Upper lobe of left lung (tissue), 6 donors: ENCODE data around the gene BPHL. TPM values are rescaled to one million over a fixed set of nuclear protein-coding genes. Genes with fewer than 3 reads are reported as not detected.

Experiments used
- ATAC-seq, 2 donors: fragments of 200-7000 bp; cut with Tn5 transposase; one replicate each; pipeline ENCODE4 v1.9.1; 2022; ENCODE audit warnings: mild to moderate bottlenecking in 2 of 2, moderate library complexity in 2 of 2; ENCODE audit not compliant: low FRiP score in 2 of 2
- DNase-seq, 2 donors: peaks; one replicate each; pipeline ENCODE4 v3.0.0-alpha.2; 2019 to 2020
- H3K27ac ChIP-seq, 4 donors: fragments of 200-600 bp; sonication (generic); one replicate each; pipeline ENCODE4 v1.5.1; 2016 to 2019
- H3K27me3 ChIP-seq, 4 donors: fragments of 200-600 bp; sonication (generic); one replicate each; pipeline ENCODE4 v1.5.1; 2017 to 2019
- H3K36me3 ChIP-seq, 4 donors: fragments of 200-600 bp; sonication (generic); one replicate each; pipeline ENCODE4 v1.5.1; 2016 to 2019
- H3K4me1 ChIP-seq, 4 donors: fragments of 200-600 bp; sonication (generic); one replicate each; pipeline ENCODE4 v1.5.1; 2018 to 2019
- H3K4me3 ChIP-seq, 4 donors: fragments of 200-600 bp; sonication (generic); one replicate each; pipeline ENCODE4 v1.5.1; 2017 to 2019; ENCODE audit warnings: mild to moderate bottlenecking in 2 of 4, moderate library complexity in 1 of 4
- H3K9me3 ChIP-seq, 4 donors: fragments of 200-600 bp; sonication (generic); one replicate each; pipeline ENCODE4 v1.5.1; 2018 to 2019
- EP300 ChIP-seq, 4 donors: sonication (generic); formaldehyde crosslinking; IDR thresholded peaks; one replicate each; pipeline ENCODE4 v1.5.1; 2017; ENCODE audit warnings: antibody characterized with exemption in 4 of 4, control low read depth in 2 of 4
- POLR2A ChIP-seq, 4 donors: fragments of 450-650 bp; IDR thresholded peaks; one replicate each; pipeline ENCODE4 v1.5.1; 2016 to 2017; ENCODE audit warnings: antibody characterized with exemption in 4 of 4, mild to moderate bottlenecking in 2 of 4
- POLR2AphosphoS5 ChIP-seq, 2 donors: sonication (generic); formaldehyde crosslinking; IDR thresholded peaks; one replicate each; pipeline ENCODE4 v1.5.1; 2017; ENCODE audit warnings: antibody characterized with exemption in 2 of 2
- WGBS, 2 donors: methylation state at CpG; one replicate each; pipeline ENCODE4 v1.1.5; 2017 to 2018; 5-methylcytosine and 5-hydroxymethylcytosine counted together
- total RNA-seq, 6 donors: library from RNA; depleted of rRNA in 4 of 6; stranded (reverse); fragments of >200 nt in 4 of 6; gene quantifications; one replicate each; pipeline versions ENCODE4 v1.1.0 to v1.2.1, GENCODE V29; 2016 to 2021
- TF ChIP-seq, protein P1 (sequence below), 6 experiments: fragments of 450-650 bp in 4 of 6; fragments of 200-600 bp in 2 of 6; sonication (generic) in 2 of 6; IDR thresholded peaks; one replicate each; pipeline ENCODE4 v1.5.1; 2016 to 2019; ENCODE audit warnings: antibody characterized with exemption in 6 of 6
- donor health status: DM: no; HTN: no; CAD: no; lungs with moderate emphysema.
- donor health status: DM: no; HTN: yes; CAD: no; lungs with severe emphysema.

Gene BPHL
- total RNA-seq, 6 donors from 2014 or later: 6.3 to 16.8 (median 11.2) TPM

DNA sequence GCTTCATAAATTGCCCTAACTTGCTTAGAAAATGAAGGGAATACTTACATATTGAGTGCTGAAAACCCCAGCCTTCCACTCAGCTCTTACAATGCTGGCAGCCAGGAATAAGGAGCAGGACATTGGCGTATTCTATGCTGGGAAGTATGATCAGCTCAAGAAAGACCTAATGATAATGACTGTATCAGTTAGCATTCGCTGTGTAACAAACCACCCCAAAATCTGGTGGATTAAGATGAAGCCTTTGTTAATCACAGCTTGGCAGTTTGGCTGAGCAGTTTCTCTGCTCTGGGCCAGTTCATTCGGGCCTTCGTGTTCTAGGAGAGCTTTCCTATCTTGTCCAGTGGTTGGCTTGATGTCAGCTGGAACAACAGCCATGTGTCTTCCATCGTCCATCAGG lies 72.3 kb downstream of the BPHL start:
- H3K4me1 ChIP-seq: no peaks in the 10 kb centered on the region
- no peak for ATAC-seq
- no peak for TF ChIP-seq POLR2A (IDR thresholded peaks at IDR 0.05)
- TF ChIP-seq, protein P1, sequence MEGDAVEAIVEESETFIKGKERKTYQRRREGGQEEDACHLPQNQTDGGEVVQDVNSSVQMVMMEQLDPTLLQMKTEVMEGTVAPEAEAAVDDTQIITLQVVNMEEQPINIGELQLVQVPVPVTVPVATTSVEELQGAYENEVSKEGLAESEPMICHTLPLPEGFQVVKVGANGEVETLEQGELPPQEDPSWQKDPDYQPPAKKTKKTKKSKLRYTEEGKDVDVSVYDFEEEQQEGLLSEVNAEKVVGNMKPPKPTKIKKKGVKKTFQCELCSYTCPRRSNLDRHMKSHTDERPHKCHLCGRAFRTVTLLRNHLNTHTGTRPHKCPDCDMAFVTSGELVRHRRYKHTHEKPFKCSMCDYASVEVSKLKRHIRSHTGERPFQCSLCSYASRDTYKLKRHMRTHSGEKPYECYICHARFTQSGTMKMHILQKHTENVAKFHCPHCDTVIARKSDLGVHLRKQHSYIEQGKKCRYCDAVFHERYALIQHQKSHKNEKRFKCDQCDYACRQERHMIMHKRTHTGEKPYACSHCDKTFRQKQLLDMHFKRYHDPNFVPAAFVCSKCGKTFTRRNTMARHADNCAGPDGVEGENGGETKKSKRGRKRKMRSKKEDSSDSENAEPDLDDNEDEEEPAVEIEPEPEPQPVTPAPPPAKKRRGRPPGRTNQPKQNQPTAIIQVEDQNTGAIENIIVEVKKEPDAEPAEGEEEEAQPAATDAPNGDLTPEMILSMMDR (IDR thresholded peaks at IDR 0.05): no peak
- TF ChIP-seq POLR2AphosphoS5 (IDR thresholded peaks at IDR 0.05): no peak
- TF ChIP-seq EP300 (IDR thresholded peaks at IDR 0.05): no peak

DNA sequence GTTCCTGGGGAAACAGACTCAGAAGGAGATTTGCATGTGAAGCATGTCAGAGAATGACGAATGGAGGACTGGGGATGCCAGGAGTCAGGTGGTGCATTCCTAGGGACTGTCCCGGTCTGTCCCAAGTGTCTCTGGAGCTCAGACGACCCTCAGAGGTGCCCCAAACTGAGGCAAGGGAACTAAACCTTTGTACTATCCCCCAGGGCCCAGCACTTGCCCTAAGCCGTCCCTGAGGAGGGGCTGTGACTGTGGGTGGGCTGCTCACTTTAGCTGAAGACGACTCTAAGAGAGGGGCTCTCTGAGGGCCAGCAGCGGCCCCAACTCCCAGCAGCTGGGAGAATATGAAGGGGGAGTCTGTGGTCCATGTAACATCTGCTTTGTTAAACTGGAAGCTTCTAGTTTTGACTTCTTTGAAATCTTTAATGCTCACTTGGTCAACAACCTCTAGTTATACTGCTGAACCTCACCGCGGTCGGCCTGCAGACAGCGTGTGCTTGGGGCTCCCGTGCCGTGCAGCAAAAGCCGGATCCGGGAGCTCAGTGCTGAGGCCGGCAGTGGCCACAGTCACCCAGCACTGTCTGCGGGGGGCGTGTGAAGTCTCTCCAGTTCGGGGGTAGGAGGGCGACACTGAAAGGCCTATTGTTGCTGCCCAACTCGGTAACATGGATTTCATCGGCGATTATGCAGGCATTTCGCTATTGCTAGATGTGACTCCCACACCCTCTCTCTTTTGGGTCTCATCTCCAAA lies 74.8 kb downstream of the BPHL start:
- Histone ChIP-seq H3K36me3 (no peaks in the 10 kb centered on the region), H3K27me3 (no peaks in the 10 kb centered on the region), H3K4me1 (no peaks in the 10 kb centered on the region), H3K27ac (no peak overlapping the region), H3K4me3 (no peak overlapping the region), H3K9me3 (no peaks in the 10 kb centered on the region)
- ATAC-seq (no peak), DNase-seq (peak in 1 of 2 donors; percentile 46)
- TF ChIP-seq POLR2AphosphoS5 (IDR thresholded peaks at IDR 0.05): no peak
- 89% methylated on average over 22 to 23 of the region's 23 CpGs for WGBS, 2 donors

More for the DNA sequence above, 72.3 kb downstream of the BPHL start:
- no peaks in the 10 kb centered on the region for H3K27me3 ChIP-seq
- no peaks in the 10 kb centered on the region for H3K9me3 ChIP-seq
- no peak overlapping the region for H3K4me3 ChIP-seq
- no peak overlapping the region for H3K27ac ChIP-seq
- H3K36me3 ChIP-seq: no peaks in the 10 kb centered on the region
- 92 to 97% methylated on average over 5 of the region's 5 CpGs for WGBS, 2 donors
- DNase-seq: no peak

DNA sequence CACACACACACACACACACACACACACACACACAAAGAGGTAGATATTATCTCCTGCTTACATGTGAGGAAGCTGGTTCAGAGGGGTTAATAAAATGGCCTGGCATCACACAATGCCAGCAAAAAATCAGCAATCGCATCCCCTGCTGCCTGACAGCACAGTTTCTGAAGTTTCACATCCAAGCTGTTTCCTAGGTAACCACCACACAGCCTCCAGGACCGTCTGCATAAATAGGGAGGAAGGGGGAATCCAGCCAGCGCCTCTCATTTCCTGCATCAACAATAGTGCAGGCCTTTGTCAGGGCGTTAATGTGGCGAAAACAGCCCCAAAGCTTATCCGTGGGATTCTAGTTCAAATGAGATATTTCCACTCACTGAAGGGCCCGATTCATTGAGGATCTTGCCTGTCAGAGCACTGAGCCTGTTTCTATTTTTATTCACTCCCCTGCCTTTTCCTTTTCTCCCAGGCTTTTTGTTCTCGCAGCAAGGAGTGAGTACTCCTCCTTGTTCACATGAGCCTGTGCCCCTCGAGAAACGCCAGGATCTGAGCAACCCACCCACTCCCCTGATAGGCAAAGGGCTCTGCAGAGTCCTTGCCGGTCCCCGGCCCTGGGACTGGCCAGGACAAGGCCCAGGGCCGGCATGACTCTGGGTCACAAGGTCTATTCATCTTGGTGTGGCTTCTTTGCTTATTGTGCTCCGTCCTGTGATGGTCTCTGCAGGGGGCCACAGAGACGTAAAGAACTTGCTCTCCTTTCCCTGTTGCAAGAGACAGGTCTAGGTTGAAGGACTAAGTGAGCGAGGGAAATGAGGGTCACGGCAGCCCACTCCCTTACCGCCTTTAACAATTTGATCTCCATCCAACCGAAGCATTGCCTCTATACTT lies 76.3 kb downstream of the BPHL start:
- WGBS, 2 donors: 66 to 75% methylated on average over 19 of the region's 19 CpGs
- H3K4me3 ChIP-seq: no peak overlapping the region
- no peak overlapping the region for H3K27ac ChIP-seq
- H3K36me3 ChIP-seq: no peaks in the 10 kb centered on the region
- TF ChIP-seq POLR2A (IDR thresholded peaks at IDR 0.05) (no peak), EP300 (IDR thresholded peaks at IDR 0.05) (no peak), POLR2AphosphoS5 (IDR thresholded peaks at IDR 0.05) (no peak)
- TF ChIP-seq, protein P1 (IDR thresholded peaks at IDR 0.05): no peak
- DNase-seq (no peak), ATAC-seq (no peak)
- no peaks in the 10 kb centered on the region for H3K27me3 ChIP-seq
- H3K4me1 ChIP-seq: no peaks in the 10 kb centered on the region
- no peaks in the 10 kb centered on the region for H3K9me3 ChIP-seq

DNA sequence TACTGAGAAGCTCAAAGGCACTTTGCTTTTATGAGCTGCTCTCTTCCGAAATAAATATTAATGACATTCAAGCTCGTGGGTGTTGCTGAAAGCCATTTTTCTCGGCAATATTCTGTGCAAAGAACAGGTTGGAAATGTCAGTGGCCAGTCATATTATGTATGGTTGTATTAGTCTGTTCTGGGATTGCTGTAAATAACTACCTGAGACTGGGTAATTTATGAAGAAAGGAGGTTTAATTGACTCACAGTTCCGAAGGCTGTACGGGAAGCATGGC lies 76.8 kb downstream of the BPHL start:
- no peak overlapping the region for H3K4me3 ChIP-seq
- H3K36me3 ChIP-seq: no peaks in the 10 kb centered on the region
- H3K27ac ChIP-seq: no peak overlapping the region
- DNase-seq (no peak), ATAC-seq (no peak)
- no peaks in the 10 kb centered on the region for H3K27me3 ChIP-seq
- H3K4me1 ChIP-seq: no peaks in the 10 kb centered on the region
- 82 to 85% methylated on average over 5 of the region's 5 CpGs for WGBS, 2 donors
- no peak for TF ChIP-seq POLR2A (IDR thresholded peaks at IDR 0.05)
- TF ChIP-seq POLR2AphosphoS5 (IDR thresholded peaks at IDR 0.05): no peak
- TF ChIP-seq, protein P1 (IDR thresholded peaks at IDR 0.05): no peak
- TF ChIP-seq EP300 (IDR thresholded peaks at IDR 0.05): no peak
- no peaks in the 10 kb centered on the region for H3K9me3 ChIP-seq

DNA sequence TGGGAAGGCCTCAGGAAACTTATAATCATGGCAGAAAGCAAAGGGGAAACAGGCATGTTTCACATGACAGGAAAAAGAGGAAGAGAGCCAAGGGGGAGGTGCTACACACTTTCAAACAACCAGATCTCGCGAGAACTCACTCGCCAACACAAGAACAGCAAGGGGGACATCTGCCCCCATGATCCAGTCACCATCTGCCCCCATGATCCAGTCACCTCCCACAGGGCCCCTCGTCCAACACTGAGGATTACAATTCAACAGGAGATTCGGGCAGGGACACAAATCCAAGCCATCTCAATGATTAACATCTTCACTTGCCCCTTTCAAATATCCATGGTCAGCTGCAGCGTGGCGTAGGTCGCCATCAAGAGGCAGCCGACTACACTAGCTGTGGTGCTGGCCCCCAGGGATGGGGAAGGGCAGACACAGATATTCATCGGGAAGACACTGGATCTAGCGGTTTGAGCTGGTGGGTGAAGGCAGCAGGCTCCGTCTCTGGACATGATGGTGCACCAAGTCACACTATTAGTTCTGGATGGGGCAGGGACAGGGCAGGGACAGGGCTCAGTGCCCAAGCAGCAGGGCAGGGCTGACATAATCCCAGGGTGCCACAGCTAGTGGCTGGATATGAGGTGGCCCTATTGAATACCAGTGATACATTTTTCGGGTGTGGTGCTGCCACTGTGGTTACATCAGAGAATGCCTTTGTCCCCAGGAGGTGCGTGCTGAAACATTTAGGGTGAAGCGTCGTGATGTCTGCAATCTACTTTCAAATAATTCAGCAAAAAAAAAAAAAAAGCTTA lies 77.4 kb downstream of the BPHL start:
- ATAC-seq: no peak
- 77 to 81% methylated on average over 16 of the region's 16 CpGs for WGBS, 2 donors

More for the DNA sequence above, 77.4 kb downstream of the BPHL start:
- Histone ChIP-seq H3K27me3 (no peaks in the 10 kb centered on the region), H3K9me3 (no peaks in the 10 kb centered on the region), H3K4me1 (no peaks in the 10 kb centered on the region), H3K27ac (no peak overlapping the region), H3K4me3 (no peak overlapping the region), H3K36me3 (no peaks in the 10 kb centered on the region)
- DNase-seq: no peak
- TF ChIP-seq POLR2A (IDR thresholded peaks at IDR 0.05) (no peak), POLR2AphosphoS5 (IDR thresholded peaks at IDR 0.05) (no peak), EP300 (IDR thresholded peaks at IDR 0.05) (no peak)
- TF ChIP-seq, protein P1 (IDR thresholded peaks at IDR 0.05): no peak
